GM12878 (cell line): Measurements from ENCODE around the gene BCAR3. TPM values are rescaled to one million over a fixed set of nuclear protein-coding genes. Genes with fewer than 3 reads are reported as not detected.

ENCODE experiments used
- ATAC-seq: fragments of 200-7000 bp; cut with Tn5 transposase; 3 replicates; pipeline ENCODE4 v1.9.1; 2020; ENCODE audit warnings: mild to moderate bottlenecking, moderate library complexity
- BruUV-seq: library from RNA; stranded (reverse); fragments of 400-500 nt; replicated peaks from 2 replicates; lab custom pipeline; 2021; lab: Mats Ljungman, UMichigan
- CTCF ChIA-PET: fragments of 300-600 bp; sonication (Branson Sonifier 250); formaldehyde crosslinking; extraction: SDS; loops from one replicate; lab custom pipeline; 2021; ENCODE audit warnings: inconsistent platforms; lab: Yijun Ruan, JAX
- POLR2A ChIA-PET: fragments of 350-600 bp; formaldehyde crosslinking; extraction: SDS; loops from one replicate; lab custom pipeline; 2021; ENCODE audit warnings: inconsistent platforms; lab: Charles Lee
- RAD21 ChIA-PET: fragments of 300-600 bp; sonication (Branson Sonifier 250); formaldehyde crosslinking; loops from one replicate; lab custom pipeline; 2023; ENCODE audit warnings: antibody characterized with exemption; ENCODE audit not compliant: unreplicated experiment; lab: Charles Lee
- SMC1A ChIA-PET: fragments of 300-600 bp; sonication (Branson Sonifier 250); formaldehyde crosslinking; loops from one replicate; lab custom pipeline; 2023; ENCODE audit not compliant: unreplicated experiment, uncharacterized antibody; lab: Charles Lee
- DNase-seq: peaks from one replicate; pipeline ENCODE4 v3.0.0-alpha.2; 2011; ENCODE audit warnings: low read depth, low spot score
- FAIRE-seq: peaks from 3 replicates; lab custom pipeline; 2011; peaks lifted over from hg19 to GRCh38; lab: Jason Lieb, UNC
- H2AFZ ChIP-seq: 2 replicates; pipeline ENCODE4 v1.6.0; 2011; ENCODE audit warnings: low read depth, low read length, control low read depth; ENCODE audit not compliant: control insufficient read depth
- H3K27ac ChIP-seq: 2 replicates; pipeline ENCODE4 v1.5.1; 2011; ENCODE audit warnings: control low read depth; ENCODE audit not compliant: control insufficient read depth, insufficient read depth
- H3K27me3 ChIP-seq, 2 experiments: replicated peaks in 1 of 2; 2 replicates each; pipeline versions ENCODE4 v1.6.0 to v1.6.1; 2011; ENCODE audit warnings: low read length in 1 of 2; ENCODE audit not compliant: control insufficient read depth in 2 of 2, insufficient read depth in 2 of 2
- H3K36me3 ChIP-seq, 2 experiments: 2 replicates each; pipeline ENCODE4 v1.5.1; 2011; ENCODE audit warnings: low read length in 1 of 2; ENCODE audit not compliant: control insufficient read depth in 2 of 2, insufficient read depth in 2 of 2
- H3K4me1 ChIP-seq: 2 replicates; pipeline ENCODE4 v1.6.1; 2011; ENCODE audit warnings: mild to moderate bottlenecking, low read length, moderate library complexity, mixed read lengths; ENCODE audit not compliant: control insufficient read depth, insufficient read depth
- H3K4me2 ChIP-seq: 2 replicates; pipeline ENCODE4 v1.6.0; 2011; ENCODE audit warnings: control low read depth; ENCODE audit not compliant: control insufficient read depth, insufficient read depth
- H3K4me3 ChIP-seq: fragments of 200-600 bp; sonication (generic); 2 replicates; pipeline ENCODE4 v1.5.1; 2016
- H3K79me2 ChIP-seq: 2 replicates; pipeline ENCODE4 v1.6.0; 2011; ENCODE audit warnings: low read length; ENCODE audit not compliant: control insufficient read depth, insufficient read depth
- H3K9ac ChIP-seq: 2 replicates; pipeline ENCODE4 v1.8.0; 2011; ENCODE audit warnings: low read length, control low read depth, mixed read lengths; ENCODE audit not compliant: control insufficient read depth, insufficient read depth
- H3K9me3 ChIP-seq: replicated peaks from 3 replicates; pipeline ENCODE4 v1.5.1; 2011; ENCODE audit warnings: mild to moderate bottlenecking, low read length; ENCODE audit not compliant: control insufficient read depth, insufficient read depth
- H4K20me1 ChIP-seq: 2 replicates; pipeline ENCODE4 v1.6.0; 2011; ENCODE audit not compliant: control insufficient read depth, insufficient read depth
- ATF7 ChIP-seq: fragments of 450-650 bp; IDR thresholded peaks from 2 replicates; pipeline ENCODE4 v1.6.1; 2016; ENCODE audit warnings: low read depth, mild to moderate bottlenecking
- BCL11A ChIP-seq: IDR thresholded peaks from 2 replicates; pipeline ENCODE4 v1.6.1; 2011; ENCODE audit warnings: low read depth, low read length
- CEBPB ChIP-seq, 2 experiments: fragments of 150-350 bp in 1 of 2; IDR thresholded peaks; 2 replicates each; pipeline ENCODE4 v1.6.1; 2012 to 2014; ENCODE audit warnings: low read depth in 2 of 2, low read length in 2 of 2, borderline replicate concordance in 1 of 2, inconsistent platforms in 1 of 2
- CHD1 ChIP-seq: IDR thresholded peaks from 2 replicates; pipeline ENCODE4 v1.6.1; 2012; ENCODE audit warnings: low read depth, low read length, improper control_type of control experiment
- CHD4 ChIP-seq: fragments of 200-600 bp; sonication (generic); IDR thresholded peaks from 2 replicates; pipeline ENCODE4 v1.6.1; 2016; ENCODE audit warnings: mild to moderate bottlenecking
- GABPA ChIP-seq: IDR thresholded peaks from 2 replicates; pipeline ENCODE4 v1.6.1; 2014; ENCODE audit warnings: antibody characterized with exemption, low read depth, mild to moderate bottlenecking, inconsistent platforms
- SRF ChIP-seq, 2 experiments: IDR thresholded peaks; 2 replicates each; pipeline ENCODE4 v1.6.1; 2011; ENCODE audit warnings: low read depth in 2 of 2, low read length in 2 of 2, mild to moderate bottlenecking in 1 of 2, moderate library complexity in 1 of 2
- ZZZ3 ChIP-seq: IDR thresholded peaks from 2 replicates; pipeline ENCODE4 v1.6.1; 2011; ENCODE audit warnings: low read depth; ENCODE audit not compliant: control insufficient read depth, insufficient read length
- WGBS: methylation state at CpG from one replicate; pipeline ENCODE4 v1.1.6; 2016; ENCODE audit warnings: low lambda C conversion rate; ENCODE audit not compliant: insufficient replicate concordance, insufficient coverage; ENCODE audit errors: missing lambda C conversion rate; 5-methylcytosine and 5-hydroxymethylcytosine counted together
- in situ Hi-C: fragments of 300-500 bp; cut with MboI; formaldehyde crosslinking; loops from 9 replicates; pipeline ENCODE4 v1.14.3; 2018; ENCODE audit warnings: mixed read lengths
- intact Hi-C: fragments of 100-400 bp; cut with micrococcal nuclease; formaldehyde crosslinking; loops from one replicate; pipeline ENCODE4 v1.14.2; 2022; ENCODE audit not compliant: unreplicated experiment
- polyA plus RNA-seq, 11 experiments: library from polyadenylated mRNA; depleted of rRNA in 4 of 11; unstranded in 6 of 11; stranded (reverse) in 5 of 11; fragments of >200 nt; fragmentation: Nextera tagmentation in 4 of 11; fragmentation: Illumina TruSeq in 1 of 11; extraction: Ambion mirVana in 4 of 11; extraction: Trizol in 1 of 11; gene quantifications; 1 replicate in 1 of 11; 2 replicates in 10 of 11; pipeline versions ENCODE4 v1.2.1 to v1.2.3, GENCODE V29; 2011 to 2016; ENCODE audit warnings: inconsistent platforms in 2 of 11, missing spikeins in 2 of 11, low read depth in 1 of 11
- total RNA-seq, 4 experiments: library from RNA; depleted of rRNA in 3 of 4; stranded (reverse); fragments of >200 nt in 3 of 4; fragmentation: Illumina TruSeq in 1 of 4; extraction: Trizol in 1 of 4; gene quantifications; 2 replicates each; pipeline versions ENCODE4 v1.2.1 to v1.2.3, GENCODE V29; 2013 to 2021
- TF ChIP-seq, protein P1 (sequence below): fragments of 450-650 bp; IDR thresholded peaks from 2 replicates; pipeline ENCODE4 v1.6.1; 2017; ENCODE audit warnings: mild to moderate bottlenecking

BCAR3 gene
- total and polyA plus RNA-seq, 10 of the 15 experiments (the other 5 are each of a cell fraction or from before 2014, with no cell fraction given): 1.3 to 6.6 (median 1.8) TPM

DNA sequence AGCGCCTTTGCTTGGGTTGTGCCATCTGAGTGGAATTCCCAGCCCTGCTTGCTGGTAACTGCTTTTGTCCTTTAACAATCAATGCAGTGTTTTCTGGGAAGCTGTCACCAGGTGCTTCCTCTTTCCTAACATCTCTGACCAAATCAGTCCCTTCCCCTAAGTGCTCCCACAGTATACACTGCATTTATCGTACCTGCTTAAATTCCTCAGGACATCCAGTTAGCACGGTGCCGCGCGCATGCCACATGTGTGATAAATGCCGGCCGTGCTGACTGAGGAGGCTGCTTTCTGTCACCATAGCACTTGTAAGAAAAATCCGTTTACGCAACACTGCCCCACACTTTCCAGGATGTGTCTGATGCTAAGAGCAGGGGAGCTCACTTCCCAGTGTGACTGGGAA, 115.4 kb downstream of the BCAR3 start:
- peaks cover 0 to 4% of the 10 kb centered on the region in 2 experiments; a peak in 3 of 4 replicates for H3K36me3 ChIP-seq
- H4K20me1 ChIP-seq: no peaks in the 10 kb centered on the region
- H3K4me2 ChIP-seq: no peak overlapping the region
- no peaks in the 10 kb centered on the region for H3K27me3 ChIP-seq
- in situ Hi-C loops (no loop called here), intact Hi-C loops (no loop called here)
- ATAC-seq: no peak
- H3K27ac ChIP-seq: no peak overlapping the region
- no TSS peak for BruUV-seq
- FAIRE-seq: no peak
- H3K9ac ChIP-seq: no peak overlapping the region
- TF ChIP-seq ATF7 (no peak), SRF (IDR thresholded peaks at IDR 0.05; ENCODE audit: low read depth in 2 of 2, low read length in 2 of 2) (no peak), BCL11A (no peak), CHD4 (no peak), ZZZ3 (no peak), CHD1 (no peak), GABPA (no peak), CEBPB (IDR thresholded peaks at IDR 0.05; ENCODE audit: borderline replicate concordance in 1 of 2, low read depth in 2 of 2, low read length in 2 of 2) (no peak)
- TF ChIP-seq, protein P1, sequence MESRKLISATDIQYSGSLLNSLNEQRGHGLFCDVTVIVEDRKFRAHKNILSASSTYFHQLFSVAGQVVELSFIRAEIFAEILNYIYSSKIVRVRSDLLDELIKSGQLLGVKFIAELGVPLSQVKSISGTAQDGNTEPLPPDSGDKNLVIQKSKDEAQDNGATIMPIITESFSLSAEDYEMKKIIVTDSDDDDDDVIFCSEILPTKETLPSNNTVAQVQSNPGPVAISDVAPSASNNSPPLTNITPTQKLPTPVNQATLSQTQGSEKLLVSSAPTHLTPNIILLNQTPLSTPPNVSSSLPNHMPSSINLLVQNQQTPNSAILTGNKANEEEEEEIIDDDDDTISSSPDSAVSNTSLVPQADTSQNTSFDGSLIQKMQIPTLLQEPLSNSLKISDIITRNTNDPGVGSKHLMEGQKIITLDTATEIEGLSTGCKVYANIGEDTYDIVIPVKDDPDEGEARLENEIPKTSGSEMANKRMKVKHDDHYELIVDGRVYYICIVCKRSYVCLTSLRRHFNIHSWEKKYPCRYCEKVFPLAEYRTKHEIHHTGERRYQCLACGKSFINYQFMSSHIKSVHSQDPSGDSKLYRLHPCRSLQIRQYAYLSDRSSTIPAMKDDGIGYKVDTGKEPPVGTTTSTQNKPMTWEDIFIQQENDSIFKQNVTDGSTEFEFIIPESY: no peak
- no peak overlapping the region for H3K4me3 ChIP-seq
- CTCF ChIA-PET: interaction anchor here (1.8 kb wide), 1 partner anchor 11 kb away, joined by 3 read pairs; no protein-coding TSS in a partner anchor
- no peaks in the 10 kb centered on the region for H3K9me3 ChIP-seq
- no peak overlapping the region for H2AFZ ChIP-seq
- no peaks in the 10 kb centered on the region for H3K4me1 ChIP-seq
- SMC1A ChIA-PET: no interaction called here
- RAD21 ChIA-PET: no interaction called here
- WGBS: 86% methylated on average over 10 of the region's 10 CpGs
- no peak for DNase-seq
- H3K79me2 ChIP-seq: no peaks in the 10 kb centered on the region
- POLR2A ChIA-PET: no interaction called here
